SK-N-SH (cell line): ENCODE measurements around the gene HSPB2.

ENCODE experiments used
- CHD2 ChIP-seq: fragments of 150-350 bp; IDR thresholded peaks from 2 replicates; pipeline ENCODE4 v1.6.1; 2018; ENCODE audit warnings: low read length; ENCODE audit not compliant: partially characterized antibody
- ELF1 ChIP-seq: IDR thresholded peaks from 2 replicates; pipeline ENCODE4 v1.4.0; 2012
- EZH2phosphoT487 ChIP-seq: fragments of 200-600 bp; sonication (generic); IDR thresholded peaks from 2 replicates; pipeline ENCODE4 v1.6.1; 2017; ENCODE audit warnings: low read depth, mixed run types, mild to moderate bottlenecking, antibody characterized with exemption, moderate library complexity, borderline replicate concordance
- GATA2 ChIP-seq: sonication (generic); formaldehyde crosslinking; IDR thresholded peaks from 2 replicates; pipeline ENCODE4 v1.5.0; 2020; ENCODE audit warnings: mild to moderate bottlenecking, missing genetic modification reagents
- NFIC ChIP-seq: IDR thresholded peaks from 2 replicates; pipeline ENCODE4 v1.4.0; 2012; ENCODE audit warnings: borderline replicate concordance
- RFX5 ChIP-seq: IDR thresholded peaks from 2 replicates; pipeline ENCODE4 v1.6.1; 2012; ENCODE audit warnings: mild to moderate bottlenecking, improper control_type of control experiment, low read length
- TAF1 ChIP-seq: IDR thresholded peaks from 2 replicates; pipeline ENCODE4 v1.6.1; 2012; ENCODE audit warnings: low read depth, mild to moderate bottlenecking, low read length, moderate library complexity, borderline replicate concordance
- TCF12 ChIP-seq: IDR thresholded peaks from 2 replicates; pipeline ENCODE4 v1.4.0; 2012
- TF ChIP-seq, protein P1 (sequence below): fragments of 200-600 bp; sonication (generic); IDR thresholded peaks from 2 replicates; pipeline ENCODE4 v1.6.1; 2017; ENCODE audit warnings: antibody characterized with exemption, mild to moderate bottlenecking, moderate library complexity
- TF ChIP-seq, protein P2 (sequence below): IDR thresholded peaks from 2 replicates; pipeline ENCODE4 v1.4.0; 2012; ENCODE audit warnings: low read depth, borderline replicate concordance
- TF ChIP-seq, protein P3 (sequence below): IDR thresholded peaks from 2 replicates; pipeline ENCODE4; 2012

DNA sequence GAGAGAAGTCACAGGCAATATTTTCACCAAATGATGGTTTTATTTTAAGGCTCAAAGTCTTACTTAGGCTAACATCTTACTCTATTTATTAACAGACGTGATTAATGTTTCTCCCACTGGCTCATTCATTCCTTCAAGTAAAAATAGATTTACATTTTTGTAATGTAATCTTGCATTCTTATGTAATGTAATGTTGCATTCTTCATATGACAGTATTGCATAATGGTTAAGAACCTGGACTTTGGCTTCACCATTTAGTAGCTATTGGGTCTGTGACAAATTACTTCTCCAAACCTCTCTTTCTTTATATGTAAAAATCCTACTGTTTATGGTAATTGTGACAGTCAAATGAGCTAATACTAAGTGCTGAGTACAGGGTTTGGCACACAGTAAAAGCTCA, 21.3 kb downstream of the HSPB2 start:
- TF ChIP-seq, protein P1, sequence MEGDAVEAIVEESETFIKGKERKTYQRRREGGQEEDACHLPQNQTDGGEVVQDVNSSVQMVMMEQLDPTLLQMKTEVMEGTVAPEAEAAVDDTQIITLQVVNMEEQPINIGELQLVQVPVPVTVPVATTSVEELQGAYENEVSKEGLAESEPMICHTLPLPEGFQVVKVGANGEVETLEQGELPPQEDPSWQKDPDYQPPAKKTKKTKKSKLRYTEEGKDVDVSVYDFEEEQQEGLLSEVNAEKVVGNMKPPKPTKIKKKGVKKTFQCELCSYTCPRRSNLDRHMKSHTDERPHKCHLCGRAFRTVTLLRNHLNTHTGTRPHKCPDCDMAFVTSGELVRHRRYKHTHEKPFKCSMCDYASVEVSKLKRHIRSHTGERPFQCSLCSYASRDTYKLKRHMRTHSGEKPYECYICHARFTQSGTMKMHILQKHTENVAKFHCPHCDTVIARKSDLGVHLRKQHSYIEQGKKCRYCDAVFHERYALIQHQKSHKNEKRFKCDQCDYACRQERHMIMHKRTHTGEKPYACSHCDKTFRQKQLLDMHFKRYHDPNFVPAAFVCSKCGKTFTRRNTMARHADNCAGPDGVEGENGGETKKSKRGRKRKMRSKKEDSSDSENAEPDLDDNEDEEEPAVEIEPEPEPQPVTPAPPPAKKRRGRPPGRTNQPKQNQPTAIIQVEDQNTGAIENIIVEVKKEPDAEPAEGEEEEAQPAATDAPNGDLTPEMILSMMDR, result no peak
- TF ChIP-seq RFX5 (no peak), NFIC (no peak), TAF1 (no peak), EZH2phosphoT487 (no peak), ELF1 (no peak), TCF12 (no peak), GATA2 (no peak), CHD2 (no peak)
- TF ChIP-seq, protein P2, sequence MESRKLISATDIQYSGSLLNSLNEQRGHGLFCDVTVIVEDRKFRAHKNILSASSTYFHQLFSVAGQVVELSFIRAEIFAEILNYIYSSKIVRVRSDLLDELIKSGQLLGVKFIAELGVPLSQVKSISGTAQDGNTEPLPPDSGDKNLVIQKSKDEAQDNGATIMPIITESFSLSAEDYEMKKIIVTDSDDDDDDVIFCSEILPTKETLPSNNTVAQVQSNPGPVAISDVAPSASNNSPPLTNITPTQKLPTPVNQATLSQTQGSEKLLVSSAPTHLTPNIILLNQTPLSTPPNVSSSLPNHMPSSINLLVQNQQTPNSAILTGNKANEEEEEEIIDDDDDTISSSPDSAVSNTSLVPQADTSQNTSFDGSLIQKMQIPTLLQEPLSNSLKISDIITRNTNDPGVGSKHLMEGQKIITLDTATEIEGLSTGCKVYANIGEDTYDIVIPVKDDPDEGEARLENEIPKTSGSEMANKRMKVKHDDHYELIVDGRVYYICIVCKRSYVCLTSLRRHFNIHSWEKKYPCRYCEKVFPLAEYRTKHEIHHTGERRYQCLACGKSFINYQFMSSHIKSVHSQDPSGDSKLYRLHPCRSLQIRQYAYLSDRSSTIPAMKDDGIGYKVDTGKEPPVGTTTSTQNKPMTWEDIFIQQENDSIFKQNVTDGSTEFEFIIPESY, result no peak
- TF ChIP-seq, protein P3, sequence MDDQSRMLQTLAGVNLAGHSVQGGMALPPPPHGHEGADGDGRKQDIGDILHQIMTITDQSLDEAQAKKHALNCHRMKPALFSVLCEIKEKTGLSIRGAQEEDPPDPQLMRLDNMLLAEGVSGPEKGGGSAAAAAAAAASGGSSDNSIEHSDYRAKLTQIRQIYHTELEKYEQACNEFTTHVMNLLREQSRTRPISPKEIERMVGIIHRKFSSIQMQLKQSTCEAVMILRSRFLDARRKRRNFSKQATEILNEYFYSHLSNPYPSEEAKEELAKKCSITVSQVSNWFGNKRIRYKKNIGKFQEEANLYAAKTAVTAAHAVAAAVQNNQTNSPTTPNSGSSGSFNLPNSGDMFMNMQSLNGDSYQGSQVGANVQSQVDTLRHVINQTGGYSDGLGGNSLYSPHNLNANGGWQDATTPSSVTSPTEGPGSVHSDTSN, result no peak
